Activated T-cell treated with anti-CD3 and anti-CD28 coated beads for 48 hours (primary cell): ENCODE data around the gene PXMP4.

Source experiments
- DNase-seq: peaks from one replicate; pipeline ENCODE4 v3.0.0-alpha.2; 2020; ENCODE audit warnings: low read depth

Gene PXMP4

GRCh38 chr20:33669224-33669623 lies 50.9 kb downstream of the PXMP4 start:
- no peak for DNase-seq

DNA sequence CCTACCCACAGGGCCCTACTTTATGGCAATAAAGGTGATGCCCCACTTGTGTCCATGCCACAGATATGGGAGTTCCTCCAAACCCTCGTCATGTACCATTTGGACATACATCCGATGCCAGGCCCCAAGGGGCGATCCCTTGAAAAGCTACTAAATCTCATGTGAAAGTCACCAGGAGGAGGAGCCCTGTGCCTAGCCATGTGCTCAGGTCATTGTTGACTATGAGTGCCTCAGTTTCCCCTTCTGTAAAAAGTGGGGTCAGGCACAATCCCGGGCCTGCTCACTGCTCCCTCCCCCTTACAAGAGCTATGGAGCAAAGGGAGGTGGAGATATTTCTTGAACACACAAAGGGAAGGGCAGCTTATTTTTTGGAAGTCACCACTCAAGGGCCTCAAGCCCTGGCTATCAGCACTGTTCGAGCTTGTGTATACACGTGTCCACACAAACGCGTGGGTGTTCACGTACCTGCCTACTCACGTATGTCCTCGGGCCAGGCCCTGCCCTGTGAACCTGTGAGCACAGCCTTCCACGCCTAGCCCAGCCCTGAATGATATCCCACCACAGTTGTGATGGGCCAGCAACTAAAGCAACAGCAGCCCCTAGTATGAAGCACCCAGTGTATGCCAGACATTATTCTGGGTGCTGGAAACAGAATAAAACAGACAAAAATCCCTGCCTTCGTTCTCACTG lies 51.5 kb downstream of the PXMP4 start:
- no peak for DNase-seq

DNA sequence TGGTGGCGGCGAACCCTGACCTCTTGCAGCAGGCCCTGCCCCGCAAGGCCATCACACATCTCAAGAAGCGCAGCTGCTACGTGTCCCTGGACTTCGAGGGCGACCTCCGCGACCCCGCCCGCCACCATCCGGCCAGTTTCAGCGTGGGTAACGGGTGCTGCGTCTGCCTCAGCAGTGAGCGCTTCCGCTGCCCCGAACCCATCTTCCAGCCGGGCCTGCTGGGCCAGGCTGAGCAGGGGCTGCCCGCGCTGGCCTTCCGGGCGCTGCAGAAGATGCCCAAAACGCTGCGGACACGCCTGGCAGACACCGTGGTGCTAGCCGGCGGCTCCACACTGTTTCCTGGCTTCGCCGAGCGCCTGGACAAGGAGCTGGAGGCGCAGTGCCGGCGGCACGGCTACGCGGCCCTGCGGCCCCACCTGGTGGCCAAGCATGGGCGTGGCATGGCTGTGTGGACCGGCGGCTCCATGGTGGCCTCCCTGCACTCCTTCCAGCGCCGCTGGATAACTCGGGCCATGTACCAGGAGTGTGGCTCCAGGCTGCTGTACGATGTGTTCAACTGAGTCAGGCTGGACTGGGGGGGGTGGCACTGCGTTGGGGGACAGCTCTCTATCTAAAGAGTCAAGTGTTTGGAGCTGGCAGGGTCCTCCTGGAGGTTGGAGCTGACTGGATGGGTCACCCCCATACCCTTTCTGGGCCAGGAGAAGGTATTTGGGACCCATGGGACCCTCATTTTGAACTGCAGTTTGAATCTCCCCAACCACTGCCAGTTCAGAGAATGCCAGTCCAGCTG lies 52.2 kb downstream of the PXMP4 start:
- DNase-seq = peak; percentile 83

DNA sequence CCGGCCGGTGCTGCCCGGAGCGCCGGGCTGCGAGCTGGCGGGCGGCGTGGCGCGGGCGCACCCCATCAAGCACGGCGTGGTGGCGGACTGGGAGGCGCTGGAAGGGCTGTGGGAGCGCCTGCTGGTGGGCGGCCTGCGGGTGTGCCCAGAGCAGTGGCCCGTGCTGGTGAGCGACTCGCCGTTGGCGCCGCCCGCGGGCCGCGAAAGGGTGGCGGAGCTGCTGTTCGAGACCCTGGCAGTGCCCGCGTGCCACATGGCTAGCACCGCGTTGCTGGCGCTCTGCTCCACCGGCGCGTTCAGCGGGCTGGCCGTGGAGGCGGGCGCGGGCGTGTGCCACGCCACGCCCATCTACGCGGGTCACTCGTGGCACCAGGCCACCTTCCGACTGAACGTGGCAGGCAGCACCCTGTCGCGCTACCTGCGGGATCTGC lies 52.9 kb downstream of the PXMP4 start:
- DNase-seq = peak; percentile 46

DNA sequence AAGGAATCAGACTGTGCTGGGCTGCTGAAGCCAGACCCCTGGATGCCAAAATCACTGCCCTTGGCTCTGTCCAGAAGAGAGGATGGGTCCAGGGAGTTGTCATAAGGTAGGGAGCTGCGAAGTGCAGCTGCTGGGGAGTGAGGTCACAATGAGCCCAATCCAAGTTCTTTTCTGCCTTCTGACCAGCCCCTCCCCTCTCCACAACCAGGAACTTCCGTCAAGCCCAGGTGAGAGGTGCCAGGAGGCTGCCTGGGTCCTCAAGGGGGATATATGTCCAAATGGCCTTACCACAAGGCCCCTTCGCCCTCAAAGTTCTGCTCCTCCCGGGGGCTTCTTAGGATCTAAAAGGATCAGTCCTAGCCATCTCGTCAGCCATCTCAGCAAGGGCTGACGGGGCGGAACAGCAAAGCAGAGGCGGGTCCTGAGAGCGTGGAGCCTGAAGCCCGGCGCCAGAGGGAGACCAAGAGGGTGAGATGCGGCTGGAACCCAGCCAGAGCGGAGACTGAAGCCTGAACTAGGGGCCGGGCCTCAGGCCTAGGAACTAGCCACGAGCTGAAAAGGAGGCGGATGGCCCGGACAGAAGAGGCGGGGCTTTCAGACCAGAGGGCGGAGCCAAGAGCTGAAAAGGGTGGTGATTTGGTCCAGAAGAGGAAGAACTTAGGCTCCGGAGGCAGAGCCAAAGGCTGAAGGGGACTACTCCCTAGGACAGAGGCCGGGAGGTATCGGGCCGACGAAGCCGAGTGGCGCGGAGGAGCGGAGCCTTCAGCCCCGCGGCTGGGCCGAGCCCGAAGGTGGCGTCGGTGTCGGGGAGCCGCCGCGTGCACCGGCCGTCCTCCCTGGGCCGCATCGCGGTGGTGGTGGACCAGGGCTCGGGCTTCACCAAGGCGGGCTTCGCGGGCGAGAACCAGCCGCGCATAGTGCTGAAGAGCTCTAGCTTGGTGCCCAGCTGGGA lies 53.5 kb downstream of the PXMP4 start, which contains the start of gene ACTL10:
ACTL10 (plus strand) TSS at position 651 of the 952 bp plus-strand sequence. CDS start 555 bp downstream, outside the sequence.
- peak; percentile 87 for DNase-seq

DNA sequence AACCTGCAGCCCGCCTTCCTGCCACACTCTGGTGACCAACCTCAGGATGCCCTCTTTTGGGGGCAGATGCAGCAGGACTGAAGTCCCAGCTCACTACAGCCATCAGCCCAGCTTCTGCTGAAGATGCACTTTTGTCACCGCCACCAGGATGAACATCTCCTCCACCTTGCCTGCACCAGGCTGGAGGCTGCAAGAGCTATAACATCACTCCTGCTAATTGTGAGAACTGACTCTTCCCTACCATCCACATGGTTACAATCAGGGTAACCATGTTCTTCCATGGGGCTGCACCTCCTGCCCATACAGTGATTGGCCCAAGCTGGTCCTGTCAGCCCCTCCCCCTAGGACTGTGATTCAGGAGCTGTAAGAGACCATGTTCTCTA lies 55.4 kb downstream of the PXMP4 start:
- no peak for DNase-seq

DNA sequence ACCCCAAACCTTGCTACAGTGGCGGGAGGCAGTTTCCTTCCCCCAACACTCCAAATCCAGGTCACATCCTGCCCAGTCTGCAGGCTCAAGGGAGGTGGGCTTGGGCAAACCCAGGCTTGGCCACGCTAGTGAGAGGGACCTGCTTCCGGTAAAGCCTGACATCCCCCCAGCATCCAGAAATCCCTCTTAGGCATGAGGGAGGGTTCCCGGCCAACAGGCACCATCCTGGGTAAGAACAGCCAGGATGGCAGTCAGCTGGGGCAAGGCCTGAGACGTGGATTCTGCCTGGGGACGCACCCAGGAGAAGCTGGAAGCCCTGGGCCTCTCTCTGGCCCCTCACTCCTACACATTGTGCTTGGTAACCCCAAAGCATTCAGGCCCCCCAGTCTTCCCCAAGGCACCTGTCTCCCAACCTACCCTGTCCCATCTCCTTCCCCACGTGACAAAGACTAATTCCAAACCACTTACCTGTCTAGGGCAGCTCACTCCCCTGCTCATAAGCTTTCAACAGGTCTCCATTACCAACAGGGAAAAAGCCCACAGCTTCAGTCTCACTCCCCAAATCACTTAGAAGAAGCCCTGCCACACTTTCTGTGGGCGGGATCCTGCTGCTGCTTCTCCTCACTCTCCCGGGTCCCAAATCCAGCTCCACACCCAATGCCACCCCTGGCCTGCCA lies 55.9 kb downstream of the PXMP4 start:
- DNase-seq = no peak

DNA sequence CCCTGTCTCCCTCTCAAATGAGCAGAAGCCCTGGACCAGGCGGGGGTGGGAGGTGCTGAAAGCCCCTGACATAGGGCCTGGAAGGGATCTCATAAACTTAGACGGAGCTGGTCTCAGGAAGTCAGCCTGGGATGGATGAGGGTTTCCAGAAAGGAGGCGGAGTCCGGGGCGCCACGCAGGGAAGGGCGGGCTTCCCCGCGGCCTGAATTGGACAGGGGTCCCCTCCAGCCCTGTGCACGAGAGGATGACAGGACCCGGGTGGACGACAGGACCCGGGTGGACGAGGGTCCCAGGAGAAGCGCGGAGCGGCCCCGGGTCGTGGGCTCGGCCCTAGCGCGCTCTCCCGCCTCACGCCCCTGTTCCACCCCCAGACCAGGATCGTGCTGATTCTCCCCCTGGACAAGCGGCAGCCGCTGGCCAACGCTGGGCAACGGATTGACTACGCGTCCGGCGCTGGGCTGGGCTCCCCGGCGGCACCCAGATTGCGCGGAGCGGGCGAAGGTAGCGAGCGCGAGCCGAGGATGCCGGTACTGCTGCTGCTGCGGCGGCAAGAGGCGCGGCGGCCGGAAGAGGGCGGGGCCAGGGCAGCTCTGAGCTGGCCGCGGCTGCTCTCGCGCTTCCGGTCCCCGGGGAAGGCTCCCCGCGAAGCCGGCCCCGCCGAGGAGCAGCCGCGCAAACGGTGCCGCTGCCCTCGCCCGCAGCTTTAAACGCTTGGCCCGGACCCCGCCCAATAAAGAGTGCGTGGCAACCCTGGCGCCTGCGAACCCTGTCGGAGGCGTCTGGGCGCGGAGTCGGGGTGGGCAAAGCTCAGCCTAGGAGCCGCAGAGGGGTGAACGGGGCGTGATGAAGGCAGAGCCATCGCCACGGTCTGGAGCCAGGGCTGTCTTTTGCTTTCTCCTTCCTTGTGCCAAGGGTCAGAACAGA lies 56.7 kb downstream of the PXMP4 start:
- peak; percentile 86 for DNase-seq

GRCh38 chr20:33662172-33662571 lies 57.9 kb downstream of the PXMP4 start, which contains the start of gene C20orf144:
Gene C20orf144, plus strand, starts transcription at chr20:33662327. Its CDS starts 19 bp downstream, at chr20:33662346.
- DNase-seq = no peak

DNA sequence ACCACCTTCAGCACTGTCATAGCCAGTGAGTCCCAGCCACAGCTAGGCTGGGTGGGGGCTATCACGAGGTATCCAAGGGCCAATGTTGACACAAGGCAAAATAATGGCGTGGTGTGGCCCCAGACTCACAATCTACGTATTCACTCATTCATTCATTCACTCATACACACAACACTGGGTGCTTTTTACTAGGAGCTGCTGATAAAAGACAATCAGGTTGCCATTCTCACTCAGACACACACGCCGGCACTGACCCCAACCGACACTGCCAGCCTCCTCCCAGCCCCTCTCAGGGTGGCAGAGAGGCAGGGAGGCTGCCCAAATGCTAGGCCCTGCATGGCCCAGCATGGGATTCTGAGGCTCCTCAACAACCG lies 59.4 kb downstream of the PXMP4 start:
- DNase-seq = no peak

DNA sequence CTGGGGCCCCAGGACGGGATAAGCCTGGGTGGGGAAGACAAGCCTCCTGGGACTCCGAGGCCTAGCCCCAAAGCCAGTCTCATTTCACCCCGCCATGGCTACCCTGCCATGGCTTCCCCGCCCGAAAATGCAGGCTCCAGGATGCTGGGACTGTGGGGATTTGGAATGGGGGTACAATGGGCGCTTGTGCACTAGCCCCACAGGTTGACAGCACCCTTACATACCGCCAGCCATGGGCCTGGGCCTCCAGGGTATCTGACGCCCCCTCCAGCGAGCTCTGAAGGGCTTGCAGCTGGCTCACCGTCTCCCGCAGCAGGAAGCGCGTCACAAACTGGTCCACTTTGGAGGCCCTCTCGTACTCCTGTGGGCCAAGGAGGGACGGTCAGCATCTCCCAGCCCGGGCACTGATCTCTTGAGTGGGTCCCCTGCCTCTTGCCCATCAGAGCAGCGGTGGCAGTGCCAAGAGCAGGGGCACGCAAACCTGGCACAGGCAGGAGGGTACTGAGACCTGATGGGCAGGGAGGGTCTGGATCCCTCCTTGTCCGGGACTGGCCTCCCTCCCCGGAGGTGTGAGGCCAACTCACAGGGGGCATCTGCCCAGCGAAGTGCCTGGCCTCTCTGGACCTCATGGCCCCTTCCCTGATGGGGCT lies 60.0 kb downstream of the PXMP4 start:
- DNase-seq = no peak

- no peak for DNase-seq
These were observed 60.6 kb downstream of the PXMP4 start for GRCh38 chr20:33659341-33660034.

- DNase-seq = no peak
These were observed 61.2 kb downstream of the PXMP4 start for GRCh38 chr20:33658929-33659328.

DNA sequence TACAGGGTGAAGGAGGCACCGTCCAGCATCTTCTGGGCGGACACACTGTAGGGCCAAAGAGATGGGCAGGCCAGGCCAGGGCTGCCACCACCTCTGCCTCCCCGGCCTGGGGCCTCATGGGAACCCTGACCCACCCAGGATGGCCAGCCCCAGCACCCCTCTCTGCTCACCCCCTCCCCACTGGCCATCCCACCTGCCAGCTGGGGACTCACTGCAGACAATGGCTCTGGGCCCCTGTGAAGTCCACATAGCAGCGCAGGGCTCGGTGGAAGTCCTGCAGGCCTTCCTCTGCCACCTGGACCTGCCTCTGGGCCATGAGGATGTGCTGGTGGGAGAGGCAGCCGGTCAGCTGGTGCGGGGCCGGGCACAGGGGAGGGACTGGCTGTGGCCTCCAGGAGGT lies 61.6 kb downstream of the PXMP4 start:
- DNase-seq = no peak

GRCh38 chr20:33657704-33658095 lies 62.4 kb downstream of the PXMP4 start:
- DNase-seq = no peak

GRCh38 chr20:33656783-33657703 lies 63.1 kb downstream of the PXMP4 start:
- DNase-seq = no peak

DNA sequence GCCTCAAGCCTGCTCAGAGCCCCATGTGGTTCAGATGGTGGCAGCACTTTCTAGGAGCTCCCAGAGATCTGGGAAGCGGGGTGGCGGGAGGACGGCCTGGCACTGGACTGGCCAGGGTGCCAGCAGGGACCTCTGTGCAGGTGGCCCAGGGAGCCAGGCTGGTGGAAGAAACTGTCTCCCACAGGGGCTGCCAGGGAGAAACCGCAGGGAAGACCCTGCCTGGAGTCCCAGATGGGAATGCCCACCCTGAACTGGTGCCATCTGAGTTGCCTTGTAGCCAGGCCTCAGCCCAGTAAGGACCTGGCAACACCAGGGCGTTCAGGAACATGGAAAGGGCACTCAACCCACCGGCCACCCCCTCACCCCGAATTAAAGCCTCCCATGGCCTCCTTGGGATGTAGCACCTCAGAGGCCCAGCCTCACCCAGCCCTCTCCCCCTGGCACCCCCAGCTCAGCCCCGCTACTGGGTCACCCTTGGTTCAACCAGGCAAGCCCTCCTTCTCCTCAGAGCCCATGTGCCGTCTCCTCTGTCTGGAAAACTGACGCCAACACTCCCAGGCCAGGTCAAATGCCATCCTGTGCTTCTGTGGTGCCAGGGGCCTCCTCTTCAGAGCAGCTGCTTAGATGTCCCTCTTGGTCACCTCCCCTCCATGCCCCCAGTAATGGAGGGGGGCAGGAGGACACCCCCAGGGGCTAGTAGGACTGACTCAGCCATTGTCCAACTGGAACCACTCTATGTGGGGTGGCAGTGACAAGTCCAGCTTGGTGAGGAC lies 63.9 kb downstream of the PXMP4 start:
- DNase-seq = no peak

DNA sequence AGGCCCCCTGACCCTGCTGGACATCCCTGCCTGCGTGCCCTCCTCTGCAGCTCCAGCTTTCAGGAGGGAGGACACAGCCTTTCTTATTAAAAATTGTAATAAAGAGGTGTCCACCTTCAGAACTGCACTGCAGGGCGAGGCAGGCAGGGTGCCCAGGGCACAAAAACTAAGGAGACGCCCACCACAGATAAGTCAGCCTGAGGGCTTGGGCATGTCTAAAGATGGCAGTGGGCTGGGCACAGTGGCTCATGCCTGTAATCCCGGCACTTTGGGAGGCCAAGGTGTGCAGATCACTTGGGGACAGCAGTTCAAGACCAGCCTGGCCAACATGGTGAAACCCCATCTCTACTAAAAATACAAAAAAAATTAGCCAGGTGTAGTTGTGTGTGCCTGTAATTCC lies 64.9 kb downstream of the PXMP4 start:
- DNase-seq = no peak
